Fibroblast of skin of right quadriceps (primary cell): ENCODE data around the gene EFCAB14.
A peak's percentile ranks its signal among the peaks of the same experiment; 100 is the strongest.
"Not testable (repeated sequence)": the region's sequence is repeated elsewhere in the genome, so short reads cannot be mapped to it uniquely, and the experiment has no call there.

Experiments
- DNase-seq: peaks from one replicate; pipeline ENCODE4 v3.0.0-alpha.2; 2013

The EFCAB14 gene

DNA sequence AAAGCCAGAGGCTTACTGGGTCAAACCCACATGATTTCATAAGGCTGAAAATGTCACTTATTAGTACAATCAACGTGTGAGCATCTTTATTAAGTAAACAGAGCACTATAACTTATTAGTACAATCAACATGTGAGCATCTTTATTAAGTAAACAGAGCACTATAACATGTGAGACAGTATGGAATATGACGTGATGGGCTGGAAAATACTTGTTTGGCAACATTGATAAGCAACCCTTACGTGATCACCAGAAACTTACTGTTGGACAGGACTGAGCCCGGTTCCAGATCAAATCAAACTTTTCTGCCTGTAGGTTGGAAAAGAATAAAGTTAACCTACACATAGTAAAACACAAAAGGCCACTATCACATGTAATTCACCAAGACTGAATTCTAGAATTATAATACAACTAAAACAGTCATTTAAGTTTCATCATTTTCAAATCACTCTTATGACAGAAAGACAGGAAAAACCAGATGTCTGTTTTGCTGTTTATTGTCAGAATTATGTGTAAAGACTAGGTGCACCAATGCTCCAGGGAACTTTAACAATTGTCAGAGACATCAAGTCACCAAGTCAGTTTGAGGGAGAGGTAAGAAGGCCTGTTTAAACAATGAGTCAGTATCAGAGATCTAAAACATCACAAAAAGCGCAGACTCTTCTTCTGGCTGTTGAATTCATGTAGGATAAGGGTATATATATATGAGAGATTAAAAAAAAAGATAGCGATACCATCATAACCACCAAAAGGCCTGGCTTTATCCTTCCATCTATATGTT, 66.4 kb downstream of the EFCAB14 start:
- no peak for DNase-seq

DNA sequence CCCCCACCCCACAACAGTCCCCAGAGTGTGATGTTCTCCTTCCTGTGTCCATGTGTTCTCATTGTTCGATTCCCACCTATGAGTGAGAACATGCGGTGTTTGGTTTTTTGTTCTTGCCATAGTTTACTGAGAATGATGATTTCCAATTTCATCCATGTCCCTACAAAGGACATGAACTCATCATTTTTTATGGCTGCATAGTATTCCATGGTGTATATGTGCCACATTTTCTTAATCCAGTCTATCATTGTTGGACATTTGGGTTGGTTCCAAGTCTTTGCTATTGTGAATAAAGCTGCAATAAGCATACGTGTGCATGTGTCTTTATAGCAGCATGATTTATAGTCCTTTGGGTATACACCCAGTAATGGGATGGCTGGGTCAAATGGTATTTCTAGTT, 67.8 kb downstream of the EFCAB14 start:
- DNase-seq: not testable (repeated sequence)

DNA sequence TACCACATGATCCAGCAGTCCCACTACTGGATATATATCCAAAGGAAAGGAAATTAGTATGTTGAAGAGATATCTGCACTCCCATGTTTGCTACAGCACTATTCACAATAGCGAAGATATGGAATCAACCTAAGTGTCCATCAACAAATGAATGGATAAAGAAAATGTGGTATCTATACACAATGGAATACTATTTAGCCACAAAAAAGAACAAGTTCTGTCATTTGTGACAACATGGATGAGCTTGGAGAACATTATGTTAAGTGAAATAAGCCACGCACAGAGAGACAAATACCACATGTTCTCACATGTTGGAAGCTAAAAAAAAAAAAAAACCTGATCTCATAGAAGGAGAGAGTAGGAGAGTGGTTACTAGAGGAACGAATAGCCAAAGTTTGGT, 68.4 kb downstream of the EFCAB14 start:
- no peak for DNase-seq

DNA sequence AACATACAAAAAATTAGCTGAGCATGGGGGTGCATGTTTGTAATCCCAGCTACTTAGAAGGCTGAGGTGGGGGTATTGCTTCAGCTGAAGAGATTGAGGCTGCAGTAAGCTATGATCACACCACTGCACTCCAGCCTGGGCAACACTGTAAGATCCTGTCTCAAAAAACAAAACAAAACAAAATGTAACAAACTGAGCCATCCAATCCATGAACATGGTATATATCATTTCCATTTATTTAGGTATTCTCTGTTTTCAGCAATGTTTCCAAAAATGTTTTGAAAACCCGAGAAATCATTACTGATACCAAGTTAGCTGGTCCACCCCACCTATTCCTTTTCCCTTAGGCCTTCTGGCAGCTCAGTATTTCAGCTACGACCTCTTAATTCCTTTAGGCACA, 69.2 kb downstream of the EFCAB14 start:
- no peak for DNase-seq

DNA sequence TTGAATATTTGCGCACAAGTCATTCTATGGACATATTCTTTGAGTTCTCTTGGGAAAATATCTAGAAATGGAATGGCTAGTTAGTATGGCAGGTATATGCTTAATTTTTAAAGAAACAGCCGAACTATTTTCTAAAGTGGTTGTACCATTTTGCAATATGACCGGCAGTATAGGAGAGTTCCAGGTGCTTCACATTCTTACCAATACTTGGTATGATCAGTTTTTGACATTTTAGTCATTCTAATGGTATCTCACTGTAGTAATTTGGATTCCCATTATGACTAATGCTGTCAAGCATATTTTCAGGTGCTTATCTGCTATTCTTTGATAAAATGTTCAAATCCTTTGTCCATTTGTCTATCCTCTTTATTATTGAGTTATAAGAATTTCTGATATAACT, 71.3 kb downstream of the EFCAB14 start:
- DNase-seq: no peak

DNA sequence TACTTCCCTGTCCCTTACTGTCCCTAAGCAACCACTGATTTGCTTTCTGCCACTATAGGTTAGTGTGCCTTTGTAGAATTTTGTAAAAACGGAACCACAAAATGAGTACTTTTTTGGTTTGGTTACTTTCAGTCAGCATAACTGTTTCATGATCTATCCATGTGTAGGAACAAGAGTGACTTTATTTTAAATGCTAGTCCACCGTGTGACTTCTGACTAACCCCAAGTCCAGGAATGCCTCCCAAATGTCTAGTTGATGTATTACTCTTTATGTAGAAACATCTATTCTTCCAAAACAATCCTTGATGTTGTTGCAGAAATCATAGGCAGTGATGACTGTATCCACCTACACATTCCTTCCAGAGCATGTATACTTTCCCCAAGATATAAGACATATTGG, 72.1 kb downstream of the EFCAB14 start:
- peak; percentile 28 for DNase-seq

DNA sequence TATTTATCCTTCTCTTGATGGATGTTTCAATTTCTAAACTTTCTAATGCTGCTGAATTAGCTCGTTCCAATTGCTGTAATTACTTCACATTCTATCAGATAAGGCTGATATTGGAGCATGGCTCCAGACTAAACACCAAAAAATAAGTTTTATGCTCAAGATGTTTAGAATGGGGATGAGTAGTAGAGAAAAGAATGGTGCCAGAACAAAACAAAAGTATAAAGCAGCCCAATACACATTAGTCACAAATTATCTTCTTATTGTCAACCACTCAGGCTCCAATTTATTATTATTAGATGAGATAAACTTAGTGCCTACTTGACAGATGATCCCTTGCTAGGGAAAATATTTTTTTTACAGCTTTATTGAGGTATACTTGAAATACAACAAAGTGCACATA, 72.6 kb downstream of the EFCAB14 start:
- DNase-seq: no peak

DNA sequence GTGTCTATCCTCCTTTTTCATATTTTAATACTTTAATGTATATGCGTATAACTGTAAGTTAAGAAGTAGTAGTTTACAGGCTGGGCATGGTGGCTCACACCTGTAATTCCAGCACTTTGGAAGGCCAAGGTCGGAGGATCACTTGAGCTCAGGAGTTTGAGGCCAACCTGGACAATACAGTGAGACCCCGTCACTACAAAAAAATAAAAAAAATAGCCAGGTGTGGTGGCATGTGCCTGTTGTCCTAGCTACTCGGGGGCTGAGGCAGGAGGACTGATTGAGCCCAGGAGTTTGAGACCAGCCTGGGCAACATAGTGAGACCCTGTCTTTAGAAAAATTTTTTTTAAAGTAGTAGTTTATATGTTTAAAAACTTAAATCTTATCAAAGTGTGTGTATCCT, 73.1 kb downstream of the EFCAB14 start:
- no peak for DNase-seq

DNA sequence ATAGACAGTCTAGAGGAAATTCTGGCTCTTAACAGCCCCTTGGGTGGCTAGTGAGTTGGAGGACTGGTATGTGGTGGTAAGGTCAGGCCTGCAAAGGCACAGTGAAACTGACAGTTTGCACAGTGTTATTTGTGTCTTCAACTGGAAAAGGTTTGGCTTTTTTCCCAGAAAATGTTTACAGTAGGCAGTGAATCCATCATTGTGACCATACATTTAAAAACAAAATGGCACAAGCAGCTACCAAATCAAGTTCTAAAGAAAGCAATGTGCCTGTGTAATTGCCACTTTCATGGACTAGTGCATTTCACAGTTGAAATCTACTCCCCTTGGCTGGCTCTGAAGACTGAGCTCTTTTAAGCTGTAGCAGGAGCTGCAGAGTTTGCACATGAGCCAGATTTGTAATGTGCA, 75.5 kb downstream of the EFCAB14 start:
- peak; percentile 92 for DNase-seq

DNA sequence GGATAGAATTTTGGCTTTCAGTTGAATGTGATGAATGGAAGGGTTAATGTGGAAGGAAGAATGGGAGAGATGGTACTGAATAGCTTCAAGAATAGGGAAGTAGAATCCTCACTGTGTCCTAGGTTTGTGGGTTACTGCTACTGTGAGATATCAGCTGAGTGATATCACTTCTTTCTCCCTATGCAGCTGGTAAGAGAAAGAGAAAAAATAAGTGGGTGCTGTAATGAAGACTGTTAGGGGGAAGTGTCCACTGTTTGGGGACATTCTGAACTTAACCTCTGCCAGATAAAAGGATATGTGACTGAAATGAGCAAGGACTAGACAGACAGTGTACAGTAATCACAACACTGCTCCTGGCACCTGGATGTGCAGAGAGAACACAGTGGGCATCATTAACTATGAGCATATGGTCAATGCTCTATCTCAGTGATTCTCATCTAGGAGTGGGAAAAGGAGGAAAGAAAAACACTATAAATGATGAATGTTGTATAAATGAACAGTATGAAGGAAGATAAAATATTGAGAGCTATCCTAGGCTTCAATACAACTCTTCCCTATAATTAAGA, 76.7 kb downstream of the EFCAB14 start:
- no peak for DNase-seq

DNA sequence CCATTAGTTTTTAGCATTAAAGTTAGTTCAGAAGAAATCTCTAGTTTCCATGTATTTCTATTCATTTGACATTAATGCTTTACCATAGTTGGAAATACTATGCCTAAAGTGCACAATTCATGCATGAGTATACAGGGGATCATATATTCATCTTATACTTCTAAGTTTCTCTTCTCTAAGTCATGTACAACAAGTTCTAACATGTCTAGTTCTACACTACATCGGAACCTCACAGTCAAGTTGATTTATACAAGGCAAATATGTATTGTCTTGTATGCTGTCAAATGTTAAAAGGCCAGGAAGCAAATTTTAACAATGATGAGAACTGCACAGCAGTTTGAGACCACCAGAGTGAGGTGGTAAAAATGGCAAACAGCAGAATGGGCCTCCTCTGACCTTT, 79.4 kb downstream of the EFCAB14 start:
- DNase-seq: no peak

DNA sequence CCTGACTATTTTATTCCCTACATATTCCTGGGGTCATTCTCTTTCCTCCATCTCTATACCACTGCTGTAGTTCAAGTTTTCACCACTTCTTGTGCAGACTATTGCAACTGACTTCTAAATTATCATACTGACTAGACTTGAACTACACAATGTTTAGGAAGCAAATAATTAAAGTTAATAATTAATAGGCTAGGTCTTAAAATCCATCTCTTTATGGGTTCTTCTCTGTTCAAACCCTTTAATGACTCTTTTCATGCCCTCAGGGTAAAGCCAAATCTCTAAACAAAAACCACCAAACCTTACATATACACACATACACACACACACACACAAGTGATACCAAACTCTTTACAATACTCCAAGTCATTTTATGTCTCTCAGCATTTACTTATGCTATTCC, 80.0 kb downstream of the EFCAB14 start:
- no peak for DNase-seq

DNA sequence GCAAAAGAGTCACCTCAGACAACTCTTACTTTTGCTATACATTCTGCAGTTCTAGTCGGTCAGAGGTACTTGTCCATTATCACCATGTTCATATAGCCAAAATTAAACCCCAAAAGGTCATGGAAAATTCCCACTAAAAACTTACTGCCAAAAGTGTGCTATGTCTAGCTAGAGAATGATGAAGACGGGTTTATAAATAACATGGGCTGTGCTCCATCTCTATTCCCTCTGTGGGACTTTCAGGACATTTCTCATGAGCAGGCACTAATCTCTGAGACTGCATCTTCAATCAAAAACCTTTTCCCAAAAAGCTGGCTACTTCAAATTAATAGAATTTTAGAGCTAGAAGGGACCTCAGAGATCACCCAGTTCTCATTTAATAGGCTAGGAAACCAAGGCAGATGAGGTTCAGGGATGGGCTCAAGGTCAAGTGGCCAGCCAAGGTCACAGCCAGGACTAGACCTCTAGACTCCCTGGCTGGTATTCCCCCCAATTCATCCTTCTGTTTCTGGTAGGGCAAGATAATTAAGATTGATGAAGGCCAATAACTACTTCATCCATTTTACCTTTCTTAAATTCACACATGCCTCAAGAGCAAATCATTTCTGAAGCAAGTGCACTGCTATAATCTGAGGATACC, 81.3 kb downstream of the EFCAB14 start:
- DNase-seq: no peak

DNA sequence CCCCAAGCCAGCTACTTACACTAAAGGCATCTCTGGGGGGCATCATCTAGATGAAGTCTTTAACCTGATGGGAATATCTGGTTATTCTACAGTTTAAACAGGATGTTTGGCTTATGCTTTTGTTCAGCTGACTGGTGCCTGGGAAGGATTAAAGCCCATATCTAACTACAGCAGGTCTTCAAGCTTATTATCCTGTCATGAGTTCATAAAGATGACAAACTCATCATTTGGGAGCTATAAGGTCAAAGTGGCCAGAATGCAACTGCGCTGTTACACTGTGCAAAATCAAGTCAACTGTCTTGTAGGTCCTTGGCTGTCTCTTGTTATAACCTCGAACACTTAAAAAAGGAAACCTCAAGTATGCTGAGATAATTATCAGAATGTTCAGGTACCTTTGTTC, 83.7 kb downstream of the EFCAB14 start:
- no peak for DNase-seq

DNA sequence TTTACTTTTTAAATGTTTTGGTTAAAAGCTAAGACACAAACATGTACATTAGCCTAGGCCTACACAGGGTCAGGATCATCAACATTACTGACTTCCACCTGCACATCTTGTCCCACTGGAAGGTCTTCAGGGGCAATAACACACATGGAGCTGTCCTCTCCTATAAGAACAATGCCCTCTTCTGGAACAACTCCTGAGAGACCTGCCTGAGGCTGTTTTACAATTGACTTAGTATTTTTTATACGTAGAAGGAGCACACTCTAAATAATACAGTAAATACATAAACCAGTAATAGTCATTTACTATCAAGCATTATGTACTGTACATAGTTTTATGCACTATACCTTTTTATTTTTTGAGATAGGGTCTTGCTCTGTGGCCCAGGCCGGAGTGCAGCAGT, 88.2 kb downstream of the EFCAB14 start:
- DNase-seq: no peak
